Colon (tissue), 2 donors: Measurements from ENCODE around the gene KLK14.

ENCODE experiments used
- FAIRE-seq: peaks from 2 replicates; lab custom pipeline; 2012; peaks lifted over from hg19 to GRCh38; lab: Jason Lieb, UNC
- donor health status: control.
- donor health status: control.

KLK14 gene

GRCh38 chr19:51084505-51084904 lies 1.8 kb upstream of the KLK14 start:
- no peak for FAIRE-seq

GRCh38 chr19:51083783-51084182 lies 1.1 kb upstream of the KLK14 start:
- FAIRE-seq = no peak

GRCh38 chr19:51083181-51083580 lies 494 bp upstream of the KLK14 start:
- FAIRE-seq = no peak

- FAIRE-seq = no peak
These were observed 1.2 kb downstream of the KLK14 start for GRCh38 chr19:51081476-51081875.

GRCh38 chr19:51079481-51080110 lies 3.1 kb downstream of the KLK14 start:
- FAIRE-seq = no peak

GRCh38 chr19:51078731-51079130 lies 4.0 kb downstream of the KLK14 start:
- FAIRE-seq = no peak

- no peak for FAIRE-seq
These were observed 4.6 kb downstream of the KLK14 start for GRCh38 chr19:51078104-51078503.

DNA sequence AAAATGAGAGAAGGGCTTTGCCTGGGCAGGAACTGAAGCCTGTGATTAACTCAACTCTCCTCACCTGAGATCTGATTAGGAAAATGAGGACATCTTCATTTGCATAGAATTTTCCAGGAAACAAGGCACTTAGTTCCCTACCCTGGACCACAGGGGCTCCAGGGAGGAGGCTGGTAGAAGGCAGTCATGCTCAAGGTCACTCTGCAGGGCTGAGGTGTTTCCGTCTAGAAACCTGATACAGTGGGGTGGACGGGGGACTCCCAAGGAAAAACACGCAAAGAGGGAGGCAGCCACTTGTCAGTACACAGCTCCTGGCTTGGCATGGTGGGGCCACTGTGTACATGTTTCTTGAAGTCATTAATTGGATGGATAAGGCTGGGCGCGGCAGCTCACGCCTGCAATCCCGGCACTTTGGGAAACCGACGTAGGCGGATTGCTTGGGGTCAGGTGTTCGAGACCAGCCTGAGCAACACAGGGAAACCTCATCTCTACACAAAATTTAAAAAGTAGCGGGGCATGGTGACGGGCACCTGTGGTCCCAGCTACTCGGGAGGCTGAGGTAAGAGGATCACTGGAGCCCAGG lies 6.0 kb downstream of the KLK14 start:
- no peak for FAIRE-seq

GRCh38 chr19:51075998-51076397 lies 6.7 kb downstream of the KLK14 start:
- FAIRE-seq = no peak

DNA sequence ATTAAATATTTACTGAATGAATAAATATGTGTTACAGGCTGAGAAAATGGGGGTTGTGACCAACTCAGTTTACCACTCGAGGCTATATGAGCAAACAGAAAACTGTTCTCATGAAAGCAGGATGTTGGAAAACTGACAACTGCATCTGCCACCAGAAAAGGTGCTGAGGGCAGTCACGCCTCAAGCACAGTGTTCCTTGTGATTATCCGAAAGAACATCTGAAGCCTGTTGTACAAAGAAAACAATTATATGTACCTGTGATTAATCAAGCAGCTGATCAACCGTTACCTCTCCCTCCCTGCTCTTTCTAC lies 11.6 kb downstream of the KLK14 start:
- FAIRE-seq = no peak

DNA sequence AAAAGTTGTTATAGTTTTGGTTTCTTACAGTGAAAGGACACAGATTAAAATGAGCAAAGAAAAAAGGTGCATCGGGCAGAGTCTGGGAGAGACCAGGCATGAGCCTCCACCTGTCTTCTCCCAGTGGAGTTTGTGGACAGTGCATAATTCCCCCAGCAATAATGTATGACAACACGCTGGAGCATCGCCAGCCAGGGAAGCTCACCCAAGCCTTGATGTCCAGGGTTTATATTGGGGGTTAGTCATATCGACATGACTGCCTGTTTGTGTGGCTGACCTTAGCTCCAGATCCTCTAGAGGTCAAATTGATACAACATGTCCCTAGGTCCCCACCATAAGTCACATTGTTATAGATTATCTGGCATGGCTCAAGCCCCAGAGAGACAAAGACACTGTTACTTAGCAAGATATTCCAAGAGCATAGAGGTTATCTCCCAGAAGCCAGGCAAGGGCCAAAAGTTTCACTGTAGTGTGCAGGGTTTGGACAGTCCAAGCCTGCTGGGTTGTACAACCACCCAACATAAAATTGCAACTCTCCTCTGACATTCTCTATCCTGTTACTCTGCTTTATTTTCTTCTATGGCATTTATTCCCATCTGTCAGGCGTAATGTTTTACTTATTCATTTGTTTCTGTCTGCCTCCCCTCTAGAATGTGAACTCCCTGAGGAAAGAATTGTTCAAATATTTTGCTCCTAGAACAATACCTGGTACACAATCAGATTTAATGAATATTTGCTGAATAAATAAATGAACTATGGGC lies 12.2 kb downstream of the KLK14 start:
- FAIRE-seq = no peak

- no peak for FAIRE-seq
These were observed 16.1 kb downstream of the KLK14 start for GRCh38 chr19:51066393-51067186.

- FAIRE-seq = no peak
These were observed 17.3 kb downstream of the KLK14 start for GRCh38 chr19:51065221-51065960.

- FAIRE-seq = no peak
These were observed 18.0 kb downstream of the KLK14 start, which contains the start of gene KLK13 for GRCh38 chr19:51064534-51065220. Gene KLK13, minus strand, starts transcription at chr19:51065092. Its CDS starts 25 bp downstream, at chr19:51065067.

DNA sequence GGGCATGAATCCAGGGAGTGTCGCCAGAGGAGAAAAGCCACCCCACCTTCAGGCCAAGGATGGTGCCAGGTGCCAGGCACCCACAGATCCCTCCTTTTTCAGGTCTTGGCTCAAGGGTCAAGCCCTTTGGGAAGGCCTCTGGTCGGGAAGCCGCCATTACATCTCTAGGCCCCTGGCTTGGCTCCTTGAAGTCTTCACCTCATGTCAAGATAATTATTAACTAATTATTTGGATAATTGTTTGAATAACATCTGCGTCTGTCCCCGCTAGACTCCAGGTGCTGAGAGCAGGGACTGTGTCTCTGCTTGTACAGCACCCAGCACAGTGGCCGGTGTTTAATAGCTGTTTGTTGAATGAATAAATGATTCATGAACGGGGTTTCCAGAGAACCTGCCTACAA lies 19.0 kb downstream of the KLK14 start:
- FAIRE-seq = no peak

GRCh38 chr19:51060973-51061372 lies 21.7 kb downstream of the KLK14 start:
- no peak for FAIRE-seq

- FAIRE-seq = no peak
These were observed 22.4 kb downstream of the KLK14 start for GRCh38 chr19:51060336-51060735.

GRCh38 chr19:51059715-51060114 lies 23.0 kb downstream of the KLK14 start:
- FAIRE-seq = no peak

- no peak for FAIRE-seq
These were observed 26.8 kb downstream of the KLK14 start for GRCh38 chr19:51055866-51056265.

- FAIRE-seq = no peak
These were observed 35.7 kb downstream of the KLK14 start for GRCh38 chr19:51047031-51047335.

DNA sequence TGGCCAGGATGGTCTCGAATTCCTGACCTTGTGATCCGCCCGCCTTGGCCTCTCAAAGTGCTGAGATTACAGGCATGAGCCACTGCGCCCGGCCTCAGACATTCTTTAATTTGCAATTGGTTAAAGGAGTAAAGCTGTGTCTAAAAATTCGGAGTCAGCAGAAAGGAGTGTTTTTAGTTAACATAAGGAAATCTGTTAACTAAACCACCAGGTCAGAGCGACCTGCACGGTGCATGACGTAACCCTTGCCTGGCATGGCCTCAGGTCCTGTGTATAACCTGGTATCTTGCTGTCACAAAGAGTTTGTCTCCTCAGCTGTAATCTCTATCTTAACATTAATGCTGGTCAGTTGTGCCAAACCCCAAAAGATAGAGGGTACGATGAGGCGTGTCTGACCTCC lies 38.4 kb downstream of the KLK14 start:
- FAIRE-seq = no peak

DNA sequence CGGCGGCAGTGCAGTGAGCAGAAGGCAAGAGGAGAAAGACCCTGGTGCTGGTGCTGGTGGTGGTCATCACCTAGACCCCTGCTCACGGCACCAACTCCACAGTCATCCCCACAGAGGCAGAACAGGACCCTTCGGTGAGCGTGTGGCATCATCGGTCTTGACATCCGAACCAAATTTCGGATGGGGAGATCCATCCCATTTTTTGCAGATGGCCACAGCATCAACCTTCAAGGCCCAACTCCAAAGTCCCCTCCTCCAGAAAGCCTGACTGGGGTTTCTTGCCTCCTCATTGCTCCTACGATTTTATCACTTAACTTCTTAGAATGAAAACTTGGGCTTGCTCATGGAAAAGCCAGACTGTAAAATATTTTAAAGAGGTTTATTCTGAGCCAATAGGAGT lies 39.2 kb downstream of the KLK14 start:
- FAIRE-seq = no peak
